ENCODE measurements around the gene TMEM82. TPM values are rescaled to one million over a fixed set of nuclear protein-coding genes. Genes with fewer than 3 reads are reported as not detected.

Gene TMEM82
- total RNA-seq, 1 experiment from 2014 or later: not detected

- intact Hi-C loops (cut with micrococcal nuclease; ENCODE audit: unreplicated experiment): no loop called here
- H3K27ac ChIP-seq (ENCODE audit: low read depth, low read length, poor library complexity, severe bottlenecking): no peak overlapping the region
- no peak for TF ChIP-seq CTCF (conservative IDR thresholded peaks at IDR 0.05; ENCODE audit: low read depth, low read length)
- TF ChIP-seq EZH2 (IDR thresholded peaks at IDR 0.05; ENCODE audit: borderline replicate concordance, low read depth, low read length, poor library complexity, severe bottlenecking): no peak
- H3K9me3 ChIP-seq (ENCODE audit: low read depth, low read length, poor library complexity, severe bottlenecking): no peaks in the 10 kb centered on the region
- no peaks in the 10 kb centered on the region for H3K4me1 ChIP-seq (ENCODE audit: insufficient read depth, low read length, poor library complexity, severe bottlenecking)
- no peaks in the 10 kb centered on the region for H3K27me3 ChIP-seq (replicated peaks; ENCODE audit: insufficient read depth, low read depth, low read length, poor library complexity)
- no peak for DNase-seq (ENCODE audit: low spot score)
- CTCF ChIA-PET: no interaction called here
- H3K36me3 ChIP-seq (ENCODE audit: insufficient read depth, low read length, poor library complexity, severe bottlenecking): peaks cover 22% of the 10 kb centered on the region
- POLR2A ChIA-PET (ENCODE audit: low non-redundant PET): no interaction called here
- H3K4me3 ChIP-seq (ENCODE audit: low read depth, low read length, poor library complexity, severe bottlenecking): no peak overlapping the region
- BruUV-seq (replicated peaks): no TSS peak
These were observed 14.3 kb upstream of the TMEM82 start for GRCh38 chr1:15727866-15728534.

- Histone ChIP-seq H3K9me3 (ENCODE audit: low read depth, low read length, poor library complexity, severe bottlenecking) (no peaks in the 10 kb centered on the region), H3K4me3 (ENCODE audit: low read depth, low read length, poor library complexity, severe bottlenecking) (no peak overlapping the region), H3K27ac (ENCODE audit: low read depth, low read length, poor library complexity, severe bottlenecking) (no peak overlapping the region), H3K4me1 (ENCODE audit: insufficient read depth, low read length, poor library complexity, severe bottlenecking) (no peaks in the 10 kb centered on the region), H3K27me3 (replicated peaks; ENCODE audit: insufficient read depth, low read depth, low read length, poor library complexity) (no peaks in the 10 kb centered on the region), H3K36me3 (ENCODE audit: insufficient read depth, low read length, poor library complexity, severe bottlenecking) (peaks cover 22% of the 10 kb centered on the region)
- no peak for TF ChIP-seq EZH2 (IDR thresholded peaks at IDR 0.05; ENCODE audit: borderline replicate concordance, low read depth, low read length, poor library complexity, severe bottlenecking)
- no peak for TF ChIP-seq CTCF (conservative IDR thresholded peaks at IDR 0.05; ENCODE audit: low read depth, low read length)
- intact Hi-C loops (cut with micrococcal nuclease; ENCODE audit: unreplicated experiment): no loop called here
- ChIA-PET POLR2A (ENCODE audit: low non-redundant PET) (no interaction called here), CTCF (no interaction called here)
- no TSS peak for BruUV-seq (replicated peaks)
- DNase-seq (ENCODE audit: low spot score): no peak
These were observed 13.2 kb upstream of the TMEM82 start for GRCh38 chr1:15728937-15729657.

GRCh38 chr1:15730423-15730822 is 11.9 kb upstream of the TMEM82 start:
- H3K4me1 ChIP-seq (ENCODE audit: insufficient read depth, low read length, poor library complexity, severe bottlenecking): no peaks in the 10 kb centered on the region
- H3K36me3 ChIP-seq (ENCODE audit: insufficient read depth, low read length, poor library complexity, severe bottlenecking): peaks cover 22% of the 10 kb centered on the region
- no peaks in the 10 kb centered on the region for H3K9me3 ChIP-seq (ENCODE audit: low read depth, low read length, poor library complexity, severe bottlenecking)
- H3K4me3 ChIP-seq (ENCODE audit: low read depth, low read length, poor library complexity, severe bottlenecking): no peak overlapping the region
- no peak for DNase-seq (ENCODE audit: low spot score)
- ChIA-PET CTCF (no interaction called here), POLR2A (ENCODE audit: low non-redundant PET) (no interaction called here)
- H3K27ac ChIP-seq (ENCODE audit: low read depth, low read length, poor library complexity, severe bottlenecking): no peak overlapping the region
- no peaks in the 10 kb centered on the region for H3K27me3 ChIP-seq (replicated peaks; ENCODE audit: insufficient read depth, low read depth, low read length, poor library complexity)
- no peak for TF ChIP-seq EZH2 (IDR thresholded peaks at IDR 0.05; ENCODE audit: borderline replicate concordance, low read depth, low read length, poor library complexity, severe bottlenecking)
- no peak for TF ChIP-seq CTCF (conservative IDR thresholded peaks at IDR 0.05; ENCODE audit: low read depth, low read length)
- intact Hi-C loops (cut with micrococcal nuclease; ENCODE audit: unreplicated experiment): no loop called here
- no TSS peak for BruUV-seq (replicated peaks)

Measured in A673 (cell line).